ENCODE measurements around the gene TCERG1. TPM values are rescaled to one million over a fixed set of nuclear protein-coding genes. Genes with fewer than 3 reads are reported as not detected.

The TCERG1 gene
- total RNA-seq, 1 experiment from 2014 or later: 112 TPM

- H3K23me2 ChIP-seq (ENCODE audit: insufficient read length, low read depth, low read length, poor library complexity, severe bottlenecking): no peaks in the 10 kb centered on the region
- no peaks in the 10 kb centered on the region for H3K79me2 ChIP-seq (ENCODE audit: insufficient read depth, low read length)
- no peaks in the 10 kb centered on the region; the same call in 1 of the 2 replicates for H3K4me1 ChIP-seq (ENCODE audit: insufficient read depth, low read length)
- no peak overlapping the region for H3K56ac ChIP-seq (ENCODE audit: insufficient read length, low read depth, low read length)
- H3K23ac ChIP-seq (ENCODE audit: insufficient read length, low read depth, low read length): no peak overlapping the region
- H3K4ac ChIP-seq (ENCODE audit: low read depth, low read length): no peak overlapping the region
- TF ChIP-seq CTCF (conservative IDR thresholded peaks at IDR 0.05): no peak
- H3K79me1 ChIP-seq (ENCODE audit: insufficient read depth, low read depth, low read length, poor library complexity, severe bottlenecking): no peaks in the 10 kb centered on the region
- H3K27me3 ChIP-seq (ENCODE audit: insufficient read depth, low read length): no peaks in the 10 kb centered on the region
- H3K27me3 Mint-ChIP-seq (ENCODE audit: low read depth): no peaks in the 10 kb centered on the region
- H2AFZ ChIP-seq (ENCODE audit: low read length): no peak overlapping the region
- H3K4me1 Mint-ChIP-seq: peaks cover 8 to 12% of the 10 kb centered on the region in 2 experiments
- no peak overlapping the region for H2BK5ac ChIP-seq (ENCODE audit: insufficient read length, low read length)
- no peaks in the 10 kb centered on the region for H3K9me3 Mint-ChIP-seq
- H2BK20ac ChIP-seq (ENCODE audit: low read depth, low read length, poor library complexity, severe bottlenecking): no peak overlapping the region
- no peak overlapping the region for H2BK12ac ChIP-seq (ENCODE audit: insufficient read length, low read depth, low read length)
- no peak overlapping the region for H3K14ac ChIP-seq (ENCODE audit: insufficient read depth, low read length)
- no peak overlapping the region for H3K27ac Mint-ChIP-seq
- no CpG with 5 or more reads among the region's 1 CpG for WGBS (ENCODE audit: extremely low coverage, insufficient read length, low lambda C conversion rate)
- H3K18ac ChIP-seq (ENCODE audit: insufficient read length, low read depth, low read length): no peak overlapping the region
- H4K20me1 ChIP-seq (ENCODE audit: control insufficient read depth, insufficient read depth, insufficient read length): no peaks in the 10 kb centered on the region
- H3K9me3 ChIP-seq (ENCODE audit: control insufficient read depth, low read depth, low read length): no peaks in the 10 kb centered on the region
- no peak overlapping the region for H2AK5ac ChIP-seq (ENCODE audit: insufficient read length, low read length)
- no peak overlapping the region for H4K91ac ChIP-seq (ENCODE audit: insufficient read length, low read depth, low read length)
- no peak for DNase-seq
- H3K4me2 ChIP-seq (ENCODE audit: insufficient read depth, insufficient read length, low read length): no peak overlapping the region
- H3T11ph ChIP-seq (ENCODE audit: low read length): no peak overlapping the region
- H3K36me3 Mint-ChIP-seq (ENCODE audit: insufficient read depth in 1 of 3, low read depth in 3 of 3): peaks cover 12 to 24% (median 19%) of the 10 kb centered on the region in 3 experiments; a peak in 6 of 7 replicates
- H4K8ac ChIP-seq (replicated peaks; ENCODE audit: insufficient read length, low read depth, low read length): no peak overlapping the region
- H4K5ac ChIP-seq (ENCODE audit: insufficient read length, low read depth, low read length): no peak overlapping the region
- no peak overlapping the region for H3K27ac ChIP-seq (ENCODE audit: insufficient read length, low read depth, low read length)
- no peak overlapping the region for H3K9ac ChIP-seq (ENCODE audit: extremely low read depth, insufficient read length, low read length)
- H2BK15ac ChIP-seq (ENCODE audit: low read depth, low read length): no peak overlapping the region
- no peak overlapping the region for H3K4me3 Mint-ChIP-seq
- no peak overlapping the region for H2BK120ac ChIP-seq (ENCODE audit: low read depth, low read length, poor library complexity, severe bottlenecking)
These were observed 67.4 kb downstream of the TCERG1 start for GRCh38 chr5:146514575-146514974.
